ENCODE measurements around the gene TYW1. TPM values are rescaled to one million over a fixed set of nuclear protein-coding genes. Genes with fewer than 3 reads are reported as not detected.
"Not testable (repeated sequence)": the region's sequence is repeated elsewhere in the genome, so short reads cannot be mapped to it uniquely, and the experiment has no call there.

TYW1 gene
- polyA plus RNA-seq, 1 experiment = 13.0 TPM

DNA sequence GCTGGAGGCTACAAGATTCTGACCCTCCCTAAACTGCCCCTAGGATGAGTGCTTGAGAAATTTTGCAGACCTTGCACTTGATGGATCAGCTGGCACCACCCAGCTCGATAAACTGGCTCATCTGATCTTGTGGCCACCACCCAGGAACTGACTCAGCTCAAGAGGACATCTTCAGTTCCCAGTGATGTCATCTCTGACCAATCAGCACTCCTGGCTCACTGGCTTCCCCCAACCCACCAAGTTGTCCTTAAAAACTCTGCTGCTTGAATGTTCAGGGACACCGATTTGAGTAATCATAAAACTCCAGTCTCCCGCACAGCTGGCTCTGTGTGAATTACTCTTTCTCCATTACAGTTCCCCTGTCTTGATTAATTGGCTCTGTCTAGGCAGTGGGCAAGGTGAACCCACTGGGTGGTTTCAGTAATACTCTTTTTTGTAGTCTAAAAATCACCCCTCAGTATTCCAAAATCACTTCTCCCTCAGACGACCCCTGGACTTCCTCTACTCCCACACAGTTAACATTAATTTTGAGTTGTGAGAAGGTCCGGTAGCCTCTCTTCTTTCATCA lies 229.8 kb downstream of the TYW1 start:
- POLR2A ChIA-PET; DNase-seq (ENCODE audit: low read depth); H3K4me3 ChIP-seq (ENCODE audit: low read depth, low read length): not testable (repeated sequence)

DNA sequence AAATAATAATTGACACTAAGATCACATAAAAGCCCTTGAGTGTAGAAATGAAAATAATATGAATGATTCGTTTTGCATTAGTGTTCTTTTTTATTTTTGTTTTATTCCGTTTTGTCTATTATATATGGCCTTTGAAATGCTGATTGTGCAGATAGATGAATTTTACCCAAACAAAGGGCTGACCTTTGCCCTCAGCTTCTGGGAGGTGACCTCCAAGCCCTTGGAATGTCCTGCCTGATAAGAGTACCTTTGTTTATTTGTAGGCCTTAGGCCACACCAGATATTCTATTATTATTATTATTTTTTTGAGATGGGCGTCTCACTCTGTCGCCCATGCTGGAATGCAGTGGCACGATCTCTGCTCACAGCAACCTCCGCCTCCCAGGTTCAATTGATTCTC lies 230.3 kb downstream of the TYW1 start:
- POLR2A ChIA-PET; DNase-seq (ENCODE audit: low read depth); H3K4me3 ChIP-seq (ENCODE audit: low read depth, low read length); H3K36me3 ChIP-seq (ENCODE audit: control insufficient read depth, insufficient read depth, low read length); H3K27me3 ChIP-seq (ENCODE audit: control insufficient read depth, insufficient read depth, low read length); CTCF ChIA-PET: not testable (repeated sequence)

More for the DNA sequence above, 229.8 kb downstream of the TYW1 start:
- H3K36me3 ChIP-seq (ENCODE audit: control insufficient read depth, insufficient read depth, low read length); CTCF ChIA-PET; H3K27me3 ChIP-seq (ENCODE audit: control insufficient read depth, insufficient read depth, low read length): not testable (repeated sequence)

DNA sequence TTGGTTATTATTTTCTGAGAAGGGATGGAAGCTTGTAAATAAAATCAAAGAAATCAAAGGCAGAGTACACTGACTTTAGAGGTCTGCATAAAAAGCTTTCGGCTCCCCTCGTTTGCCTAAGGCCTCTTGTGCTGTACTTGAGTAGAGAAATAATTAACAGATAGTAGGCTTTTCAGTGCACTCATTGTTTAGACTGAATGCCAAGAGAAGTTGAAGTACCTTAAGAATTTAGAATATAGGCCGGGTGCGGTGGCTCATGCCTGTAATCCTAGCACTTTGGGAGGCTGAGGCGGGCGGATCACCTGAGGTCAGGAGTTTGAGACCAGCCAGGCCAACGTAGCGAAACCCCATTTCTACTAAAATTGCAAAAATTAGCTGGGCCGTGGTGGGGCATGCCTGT lies 232.4 kb downstream of the TYW1 start:
- H3K27me3 ChIP-seq (ENCODE audit: control insufficient read depth, insufficient read depth, low read length); DNase-seq (ENCODE audit: low read depth); H3K4me3 ChIP-seq (ENCODE audit: low read depth, low read length); CTCF ChIA-PET; POLR2A ChIA-PET; H3K36me3 ChIP-seq (ENCODE audit: control insufficient read depth, insufficient read depth, low read length): not testable (repeated sequence)

DNA sequence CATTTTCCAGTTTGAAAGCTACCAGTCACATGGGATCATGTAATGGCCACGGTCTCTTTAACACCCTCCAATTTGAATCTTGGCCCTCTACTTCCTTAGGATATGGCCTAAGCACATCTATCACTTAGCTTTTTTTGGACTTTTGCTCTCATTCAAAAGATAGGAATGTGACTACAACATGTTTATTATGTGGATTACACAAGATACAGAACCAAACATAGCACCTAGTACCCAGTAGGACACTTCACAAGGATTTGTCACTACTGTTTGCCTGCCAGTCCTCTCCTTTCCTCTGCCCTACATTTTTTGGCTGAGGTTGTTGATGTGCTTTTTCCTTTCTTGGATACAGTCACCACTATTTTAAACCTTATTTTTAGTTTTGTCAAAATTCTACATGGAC lies 233.4 kb downstream of the TYW1 start:
- H3K4me3 ChIP-seq (ENCODE audit: low read depth, low read length); CTCF ChIA-PET; POLR2A ChIA-PET; H3K36me3 ChIP-seq (ENCODE audit: control insufficient read depth, insufficient read depth, low read length); H3K27me3 ChIP-seq (ENCODE audit: control insufficient read depth, insufficient read depth, low read length); DNase-seq (ENCODE audit: low read depth): not testable (repeated sequence)

DNA sequence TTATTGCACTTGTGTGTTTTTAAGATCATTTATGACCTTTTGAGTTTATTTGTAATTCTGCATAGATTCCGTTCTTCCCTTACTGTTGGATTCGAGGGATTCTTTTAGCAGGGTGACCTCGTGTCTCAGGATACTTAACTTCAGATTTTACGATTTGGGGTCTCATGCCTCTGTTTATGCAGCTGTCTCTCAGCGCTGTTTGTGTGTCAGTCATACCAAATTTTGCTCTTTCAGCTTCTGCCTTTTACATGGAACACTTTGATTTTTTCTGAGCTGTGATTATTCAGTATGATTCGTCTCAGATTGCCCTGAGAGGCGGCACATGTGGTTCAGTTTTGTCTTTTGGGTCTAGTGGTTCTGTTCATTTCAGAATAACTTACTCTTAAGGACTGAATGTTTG lies 236.9 kb downstream of the TYW1 start:
- H3K27me3 ChIP-seq (ENCODE audit: control insufficient read depth, insufficient read depth, low read length); DNase-seq (ENCODE audit: low read depth); H3K4me3 ChIP-seq (ENCODE audit: low read depth, low read length); POLR2A ChIA-PET; CTCF ChIA-PET; H3K36me3 ChIP-seq (ENCODE audit: control insufficient read depth, insufficient read depth, low read length): not testable (repeated sequence)

DNA sequence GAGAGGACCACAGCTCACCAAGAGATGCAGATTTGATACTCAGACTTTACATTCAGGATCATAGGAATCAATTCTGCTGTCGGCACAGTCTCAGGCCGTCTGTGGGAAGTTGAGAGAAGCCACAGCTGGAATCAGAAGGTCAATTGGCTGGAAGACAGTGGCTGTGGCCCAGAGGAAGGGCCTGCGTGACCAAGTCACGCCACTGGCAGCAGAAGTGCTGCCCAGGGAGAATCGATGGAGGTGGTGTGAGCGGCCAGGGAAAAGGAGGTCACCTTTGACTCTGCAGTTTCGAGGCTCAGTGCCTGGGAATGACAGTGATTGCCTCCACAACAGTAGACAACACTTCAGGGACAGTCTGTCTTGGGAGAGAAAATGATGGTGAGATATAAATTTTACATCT lies 239.6 kb downstream of the TYW1 start:
- H3K27me3 ChIP-seq (ENCODE audit: control insufficient read depth, insufficient read depth, low read length); H3K4me3 ChIP-seq (ENCODE audit: low read depth, low read length); CTCF ChIA-PET; H3K36me3 ChIP-seq (ENCODE audit: control insufficient read depth, insufficient read depth, low read length); DNase-seq (ENCODE audit: low read depth); POLR2A ChIA-PET: not testable (repeated sequence)

DNA sequence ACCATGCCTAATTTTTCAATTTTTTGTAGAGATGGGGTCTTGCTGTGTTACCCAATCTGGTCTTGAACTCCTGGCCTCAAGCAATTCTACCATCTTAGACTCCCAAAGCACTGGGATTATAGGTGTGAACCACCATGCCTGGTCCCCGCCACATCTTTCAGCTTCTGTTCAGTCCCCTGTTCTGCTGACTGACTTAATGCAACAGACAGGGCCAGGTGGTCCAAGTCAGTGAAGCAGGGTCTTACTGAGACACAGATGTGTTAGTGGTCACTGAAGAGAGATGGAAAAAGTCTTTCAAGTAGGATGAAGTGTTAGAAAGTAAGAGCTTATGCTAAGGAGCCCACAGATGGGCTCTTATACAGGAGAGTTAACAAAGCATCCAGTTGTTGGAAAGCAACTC lies 246.2 kb downstream of the TYW1 start:
- H3K36me3 ChIP-seq (ENCODE audit: control insufficient read depth, insufficient read depth, low read length); CTCF ChIA-PET; DNase-seq (ENCODE audit: low read depth); POLR2A ChIA-PET; H3K4me3 ChIP-seq (ENCODE audit: low read depth, low read length); H3K27me3 ChIP-seq (ENCODE audit: control insufficient read depth, insufficient read depth, low read length): not testable (repeated sequence)

DNA sequence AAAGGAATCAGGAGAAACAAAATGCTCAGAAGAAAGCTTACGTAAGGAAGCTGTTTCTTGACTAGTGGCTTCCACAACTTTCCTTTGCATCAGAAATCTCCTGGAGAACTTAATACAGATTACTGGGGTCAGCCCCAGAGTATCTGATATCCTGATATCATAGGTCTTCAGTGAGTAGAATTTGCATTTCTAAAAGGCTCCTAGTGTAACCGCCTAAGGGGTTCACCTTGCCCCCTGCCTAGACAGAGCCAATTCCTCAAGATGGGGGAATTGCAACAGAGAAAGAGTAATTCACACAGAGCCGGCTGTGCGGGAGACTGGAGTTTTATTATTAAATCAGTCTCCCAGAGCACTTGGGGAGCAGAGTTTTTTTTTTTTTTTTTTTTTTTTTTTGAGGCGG lies 251.7 kb downstream of the TYW1 start:
- H3K27me3 ChIP-seq (ENCODE audit: control insufficient read depth, insufficient read depth, low read length); H3K4me3 ChIP-seq (ENCODE audit: low read depth, low read length); H3K36me3 ChIP-seq (ENCODE audit: control insufficient read depth, insufficient read depth, low read length); POLR2A ChIA-PET; CTCF ChIA-PET; DNase-seq (ENCODE audit: low read depth): not testable (repeated sequence)

DNA sequence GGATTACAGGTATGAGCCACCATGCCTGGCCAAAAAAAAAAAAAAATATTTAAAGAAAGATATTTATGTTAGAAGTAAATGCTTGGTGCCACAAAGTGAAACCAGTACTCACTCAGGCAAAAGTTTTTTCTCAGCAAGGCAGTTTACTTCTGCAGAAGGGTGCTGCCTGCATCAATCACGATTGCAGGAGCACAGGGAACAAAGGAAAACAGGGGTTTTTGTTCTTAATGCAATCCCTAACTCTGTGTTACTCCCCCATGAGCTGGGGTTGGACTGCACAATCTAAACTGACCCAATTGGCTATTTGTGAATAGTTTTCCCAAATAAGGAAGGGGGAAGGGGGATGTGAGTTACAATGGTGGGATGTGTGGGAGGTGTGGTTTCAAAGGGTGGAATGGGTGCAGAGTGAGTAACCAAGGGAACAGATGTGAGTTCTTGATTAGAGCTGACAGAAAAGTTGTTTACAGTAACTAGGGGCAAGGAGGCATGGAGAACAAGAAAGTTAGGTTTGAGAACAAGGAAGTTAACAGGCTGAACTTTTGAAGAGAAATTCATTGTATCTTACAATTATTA lies 255.4 kb downstream of the TYW1 start:
- TF ChIP-seq, protein P1, sequence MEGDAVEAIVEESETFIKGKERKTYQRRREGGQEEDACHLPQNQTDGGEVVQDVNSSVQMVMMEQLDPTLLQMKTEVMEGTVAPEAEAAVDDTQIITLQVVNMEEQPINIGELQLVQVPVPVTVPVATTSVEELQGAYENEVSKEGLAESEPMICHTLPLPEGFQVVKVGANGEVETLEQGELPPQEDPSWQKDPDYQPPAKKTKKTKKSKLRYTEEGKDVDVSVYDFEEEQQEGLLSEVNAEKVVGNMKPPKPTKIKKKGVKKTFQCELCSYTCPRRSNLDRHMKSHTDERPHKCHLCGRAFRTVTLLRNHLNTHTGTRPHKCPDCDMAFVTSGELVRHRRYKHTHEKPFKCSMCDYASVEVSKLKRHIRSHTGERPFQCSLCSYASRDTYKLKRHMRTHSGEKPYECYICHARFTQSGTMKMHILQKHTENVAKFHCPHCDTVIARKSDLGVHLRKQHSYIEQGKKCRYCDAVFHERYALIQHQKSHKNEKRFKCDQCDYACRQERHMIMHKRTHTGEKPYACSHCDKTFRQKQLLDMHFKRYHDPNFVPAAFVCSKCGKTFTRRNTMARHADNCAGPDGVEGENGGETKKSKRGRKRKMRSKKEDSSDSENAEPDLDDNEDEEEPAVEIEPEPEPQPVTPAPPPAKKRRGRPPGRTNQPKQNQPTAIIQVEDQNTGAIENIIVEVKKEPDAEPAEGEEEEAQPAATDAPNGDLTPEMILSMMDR (IDR thresholded peaks at IDR 0.05; ENCODE audit: insufficient read depth, low read depth, low read length) = no peak
- H3K36me3 ChIP-seq (ENCODE audit: control insufficient read depth, insufficient read depth, low read length) = no peaks in the 10 kb centered on the region
- ChIA-PET POLR2A (no interaction called here), CTCF (interaction anchor here (0.6 kb wide), 1 partner anchor 53 kb away, joined by 3 read pairs; no protein-coding TSS in a partner anchor)
- no peaks in the 10 kb centered on the region for H3K27me3 ChIP-seq (ENCODE audit: control insufficient read depth, insufficient read depth, low read length)
- H3K4me3 ChIP-seq (ENCODE audit: low read depth, low read length) = no peak overlapping the region
- no peak for DNase-seq (ENCODE audit: low read depth)

DNA sequence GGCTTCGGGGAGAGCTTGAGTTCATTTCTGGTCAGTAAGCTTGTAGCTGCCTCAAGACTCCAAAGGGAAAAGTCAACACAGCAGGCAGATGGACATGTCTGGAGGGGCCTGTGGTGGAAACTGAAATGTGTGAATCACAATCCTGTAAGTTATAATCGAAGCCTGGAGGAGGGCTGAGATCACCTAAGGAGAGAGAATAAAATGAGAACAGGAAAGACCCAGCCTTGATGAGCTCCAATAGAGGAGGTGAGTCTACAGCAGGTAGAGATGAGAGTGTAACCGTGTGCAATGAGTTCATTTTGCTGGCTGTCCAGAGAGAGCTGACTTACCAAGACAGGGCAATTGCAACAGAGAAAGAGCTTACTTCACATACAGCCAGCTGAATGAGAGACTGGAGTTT lies 258.4 kb downstream of the TYW1 start:
- H3K27me3 ChIP-seq (ENCODE audit: control insufficient read depth, insufficient read depth, low read length); H3K4me3 ChIP-seq (ENCODE audit: low read depth, low read length); DNase-seq (ENCODE audit: low read depth); CTCF ChIA-PET; H3K36me3 ChIP-seq (ENCODE audit: control insufficient read depth, insufficient read depth, low read length); POLR2A ChIA-PET: not testable (repeated sequence)

DNA sequence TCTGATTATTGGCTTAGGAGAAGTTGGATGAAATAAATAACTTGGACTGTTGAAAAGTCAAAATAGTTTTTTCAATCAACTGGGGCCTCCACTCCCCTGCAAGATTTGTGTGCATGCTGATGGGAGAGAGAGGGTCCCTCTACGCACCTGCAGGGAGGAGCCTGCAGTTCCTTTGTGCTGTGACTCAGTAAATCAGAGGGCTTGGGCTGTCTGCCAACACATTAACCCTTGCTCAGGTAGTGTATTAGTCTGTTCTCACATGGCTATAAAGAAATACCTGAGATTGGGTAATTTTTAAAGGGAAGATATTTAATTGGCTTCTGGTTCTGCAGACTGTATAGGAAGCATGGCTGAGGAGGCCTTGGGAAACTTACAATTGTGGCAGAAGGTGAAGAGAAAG lies 261.1 kb downstream of the TYW1 start:
- H3K4me3 ChIP-seq (ENCODE audit: low read depth, low read length); DNase-seq (ENCODE audit: low read depth); CTCF ChIA-PET; H3K36me3 ChIP-seq (ENCODE audit: control insufficient read depth, insufficient read depth, low read length); POLR2A ChIA-PET; H3K27me3 ChIP-seq (ENCODE audit: control insufficient read depth, insufficient read depth, low read length): not testable (repeated sequence)

DNA sequence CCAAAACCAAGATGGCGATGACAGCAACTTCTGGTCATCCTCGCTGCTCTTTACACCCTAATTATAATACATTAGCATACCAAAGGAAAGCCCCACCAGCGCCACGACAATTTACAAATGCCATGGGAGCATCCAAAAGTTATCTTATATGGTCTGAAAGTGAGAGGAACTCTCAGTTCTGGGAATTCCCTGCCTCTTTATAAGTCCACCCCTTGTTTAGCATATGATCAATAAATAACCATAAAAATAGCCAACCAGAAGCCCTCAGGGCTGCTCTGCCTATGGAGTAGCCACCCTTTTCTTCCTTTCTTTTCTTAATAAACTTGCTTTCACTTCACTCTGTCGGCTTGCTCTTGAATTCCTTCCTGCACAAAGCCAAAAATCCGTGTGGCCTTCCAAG lies 262.7 kb downstream of the TYW1 start:
- H3K36me3 ChIP-seq (ENCODE audit: control insufficient read depth, insufficient read depth, low read length); POLR2A ChIA-PET; CTCF ChIA-PET; H3K4me3 ChIP-seq (ENCODE audit: low read depth, low read length); H3K27me3 ChIP-seq (ENCODE audit: control insufficient read depth, insufficient read depth, low read length); DNase-seq (ENCODE audit: low read depth): not testable (repeated sequence)

DNA sequence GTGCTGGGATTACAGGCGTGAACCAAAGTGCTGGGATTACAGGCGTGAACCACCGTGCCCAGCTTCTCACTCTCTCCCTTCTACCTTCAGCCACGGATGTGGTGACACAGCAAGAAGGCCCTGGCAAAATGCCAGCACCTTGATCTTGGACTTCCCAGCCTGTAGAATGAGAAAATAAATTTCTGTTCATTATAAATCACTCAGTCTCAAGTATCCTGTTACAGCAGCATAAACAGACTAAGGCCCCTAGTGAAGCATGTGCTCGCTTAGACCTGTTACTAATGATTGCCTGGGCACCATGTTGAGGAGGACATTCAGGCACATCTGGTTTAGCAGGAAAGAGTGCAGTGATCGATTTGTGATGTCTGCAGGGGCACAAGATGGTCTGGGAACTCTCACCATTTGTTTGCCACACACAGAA lies 263.5 kb downstream of the TYW1 start:
- not testable (repeated sequence) for H3K4me3 ChIP-seq (ENCODE audit: low read depth, low read length)

More for the DNA sequence above, 263.5 kb downstream of the TYW1 start:
- POLR2A ChIA-PET; CTCF ChIA-PET; H3K27me3 ChIP-seq (ENCODE audit: control insufficient read depth, insufficient read depth, low read length); DNase-seq (ENCODE audit: low read depth); H3K36me3 ChIP-seq (ENCODE audit: control insufficient read depth, insufficient read depth, low read length): not testable (repeated sequence)
